HepG2 (cell line): Measurements from ENCODE around the gene ABTB2. TPM values are rescaled to one million over a fixed set of nuclear protein-coding genes. Genes with fewer than 3 reads are reported as not detected.

Experiments
- CSRNP1 ChIP-seq: sonication (generic); formaldehyde crosslinking; IDR thresholded peaks from 2 replicates; pipeline ENCODE4 v1.8.1; 2023; ENCODE audit warnings: mild to moderate bottlenecking, missing genetic modification reagents
- EED ChIP-seq: sonication (generic); formaldehyde crosslinking; IDR thresholded peaks from 2 replicates; pipeline ENCODE4 v1.5.0; 2020; ENCODE audit warnings: mild to moderate bottlenecking, missing genetic modification reagents
- GABPB1 ChIP-seq: IDR thresholded peaks from 2 replicates; pipeline ENCODE4 v1.6.1; 2016; ENCODE audit warnings: mild to moderate bottlenecking, missing genetic modification reagents, moderate library complexity, missing compliant biosample characterization
- HOXA5 ChIP-seq: sonication (generic); formaldehyde crosslinking; IDR thresholded peaks from 2 replicates; pipeline ENCODE4 v1.4.0; 2020; ENCODE audit warnings: missing genetic modification reagents
- HOXA7 ChIP-seq: sonication (generic); formaldehyde crosslinking; IDR thresholded peaks from 2 replicates; pipeline ENCODE4 v1.8.1; 2022; ENCODE audit warnings: mild to moderate bottlenecking, missing genetic modification reagents, moderate library complexity
- NBN ChIP-seq: fragments of 450-650 bp; conservative IDR thresholded peaks from 2 replicates; pipeline ENCODE4 v1.6.1; 2017
- NFKBIZ ChIP-seq: IDR thresholded peaks from 2 replicates; pipeline ENCODE4 v1.6.1; 2018; ENCODE audit warnings: missing genetic modification reagents, missing compliant biosample characterization
- SNAPC4 ChIP-seq: sonication (generic); formaldehyde crosslinking; IDR thresholded peaks from 2 replicates; pipeline ENCODE4 v1.4.0; 2020; ENCODE audit warnings: mild to moderate bottlenecking, missing genetic modification reagents
- SP5 ChIP-seq: IDR thresholded peaks from 2 replicates; pipeline ENCODE4 v1.6.1; 2016; ENCODE audit warnings: low read depth, borderline replicate concordance
- ZBTB7B ChIP-seq: sonication (generic); formaldehyde crosslinking; IDR thresholded peaks from 2 replicates; pipeline ENCODE4 v1.4.0; 2020; ENCODE audit warnings: missing genetic modification reagents
- ZFP36 ChIP-seq: fragments of 150-350 bp; IDR thresholded peaks from 2 replicates; pipeline ENCODE4 v1.6.1; 2018; ENCODE audit warnings: borderline replicate concordance, low read length, low read depth; ENCODE audit not compliant: partially characterized antibody
- ZMAT5 ChIP-seq: sonication (generic); formaldehyde crosslinking; IDR thresholded peaks from 2 replicates; pipeline ENCODE4 v1.5.0; 2020; ENCODE audit warnings: mild to moderate bottlenecking, low read depth, missing genetic modification reagents, borderline replicate concordance
- ZNF24 ChIP-seq: fragments of 450-650 bp; IDR thresholded peaks from 2 replicates; pipeline ENCODE4 v1.6.1; 2017; ENCODE audit warnings: antibody characterized with exemption, mild to moderate bottlenecking
- ZNF292 ChIP-seq: sonication (generic); formaldehyde crosslinking; IDR thresholded peaks from 2 replicates; pipeline ENCODE4 v1.8.1; 2022; ENCODE audit warnings: mild to moderate bottlenecking, low read depth, missing genetic modification reagents, borderline replicate concordance
- ZNF501 ChIP-seq: sonication (generic); formaldehyde crosslinking; IDR thresholded peaks from 2 replicates; pipeline ENCODE4 v1.5.1; 2020; ENCODE audit warnings: mild to moderate bottlenecking, moderate library complexity, missing genetic modification reagents
- ZNF549 ChIP-seq: sonication (generic); formaldehyde crosslinking; IDR thresholded peaks from 2 replicates; pipeline ENCODE4 v1.5.0; 2020; ENCODE audit warnings: missing genetic modification reagents
- ZNF552 ChIP-seq: sonication (generic); formaldehyde crosslinking; IDR thresholded peaks from 2 replicates; pipeline ENCODE4 v1.9.0; 2022; ENCODE audit warnings: missing genetic modification reagents, mild to moderate bottlenecking, borderline replicate concordance
- ZNF567 ChIP-seq: sonication (generic); formaldehyde crosslinking; IDR thresholded peaks from 2 replicates; pipeline ENCODE4 v1.8.1; 2023; ENCODE audit warnings: mild to moderate bottlenecking, missing genetic modification reagents, borderline replicate concordance
- ZNF576 ChIP-seq: sonication (generic); formaldehyde crosslinking; IDR thresholded peaks from 2 replicates; pipeline ENCODE4 v1.4.0; 2020; ENCODE audit warnings: mild to moderate bottlenecking, missing genetic modification reagents
- ZNF747 ChIP-seq: sonication (generic); formaldehyde crosslinking; IDR thresholded peaks from 2 replicates; pipeline ENCODE4 v1.8.1; 2023; ENCODE audit warnings: missing genetic modification reagents, mild to moderate bottlenecking, borderline replicate concordance
- ZNF784 ChIP-seq: sonication (generic); formaldehyde crosslinking; IDR thresholded peaks from 2 replicates; pipeline ENCODE4 v1.5.1; 2020; ENCODE audit warnings: missing genetic modification reagents, mild to moderate bottlenecking, borderline replicate concordance
- ZZZ3 ChIP-seq: sonication (generic); formaldehyde crosslinking; IDR thresholded peaks from 2 replicates; pipeline ENCODE4 v1.4.0; 2020; ENCODE audit warnings: missing genetic modification reagents, mild to moderate bottlenecking, borderline replicate concordance
- polyA plus RNA-seq, 8 experiments: library from polyadenylated mRNA; depleted of rRNA in 3 of 8; stranded (reverse) in 7 of 8; unstranded in 1 of 8; fragments of >200 nt; fragmentation: Illumina TruSeq in 4 of 8; extraction: Trizol in 4 of 8; gene quantifications; 2 replicates each; pipeline versions ENCODE4 v1.2.1 to v1.2.3, GENCODE V29; 2011 to 2016; ENCODE audit warnings: low read depth in 4 of 8, missing spikeins in 1 of 8, mixed read lengths in 1 of 8; ENCODE audit not compliant: insufficient read depth in 1 of 8
- total RNA-seq, 5 experiments: library from RNA; depleted of rRNA; stranded (reverse); fragments of >200 nt; fragmentation: Illumina TruSeq; extraction: Trizol; gene quantifications; 2 replicates each; pipeline ENCODE4 v1.2.3, GENCODE V29; 2016; ENCODE audit warnings: low read depth in 1 of 5

The ABTB2 gene
- total and polyA plus RNA-seq, 2 of the 13 experiments (the other 11 are each of a cell fraction or from before 2014, with no cell fraction given), result 5.1 to 15.4 TPM

- TF ChIP-seq CSRNP1 (CRISPR knock-in tag), result 0 out of 2 replicates have a peak, but pooled peaks have one; percentile 51
- 0 out of 2 replicates have a peak, but pooled peaks have one; percentile 33 for TF ChIP-seq SP5 (CRISPR knock-in tag)
- TF ChIP-seq HOXA7 (CRISPR knock-in tag), result no peak
- no peak for TF ChIP-seq ZNF501 (CRISPR knock-in tag)
- no peak for TF ChIP-seq ZNF292 (CRISPR knock-in tag)
- TF ChIP-seq HOXA5 (CRISPR knock-in tag), result no peak; the same call in 1 of the 2 replicates
- no peak for TF ChIP-seq EED
- peak; percentile 26; the same call in 1 of the 2 replicates for TF ChIP-seq ZNF747
- no peak for TF ChIP-seq NBN
- TF ChIP-seq ZNF576 (CRISPR knock-in tag), result no peak
- 0 out of 2 replicates have a peak, but pooled peaks have one; percentile 17 for TF ChIP-seq ZBTB7B (CRISPR knock-in tag)
- TF ChIP-seq SNAPC4 (CRISPR knock-in tag), result no peak
- TF ChIP-seq ZNF552, result no peak
- no peak for TF ChIP-seq ZNF549 (CRISPR knock-in tag)
- TF ChIP-seq ZNF784, result no peak
- TF ChIP-seq ZMAT5, result no peak
- no peak for TF ChIP-seq ZNF567 (CRISPR knock-in tag)
- no peak for TF ChIP-seq NFKBIZ (CRISPR knock-in tag)
- no peak for TF ChIP-seq ZZZ3 (CRISPR knock-in tag)
- no peak for TF ChIP-seq ZNF24
- no peak for TF ChIP-seq ZFP36
- no peak for TF ChIP-seq GABPB1
Observed at GRCh38 chr11:34363363-34364084, 5.7 kb upstream of the ABTB2 start (continued).
